ENCODE measurements around the gene MDN1. TPM values are rescaled to one million over a fixed set of nuclear protein-coding genes. Genes with fewer than 3 reads are reported as not detected.

Gene MDN1
- total and polyA plus RNA-seq, 10 donors: 23.0 to 56.3 (median 36.7) TPM

DNA sequence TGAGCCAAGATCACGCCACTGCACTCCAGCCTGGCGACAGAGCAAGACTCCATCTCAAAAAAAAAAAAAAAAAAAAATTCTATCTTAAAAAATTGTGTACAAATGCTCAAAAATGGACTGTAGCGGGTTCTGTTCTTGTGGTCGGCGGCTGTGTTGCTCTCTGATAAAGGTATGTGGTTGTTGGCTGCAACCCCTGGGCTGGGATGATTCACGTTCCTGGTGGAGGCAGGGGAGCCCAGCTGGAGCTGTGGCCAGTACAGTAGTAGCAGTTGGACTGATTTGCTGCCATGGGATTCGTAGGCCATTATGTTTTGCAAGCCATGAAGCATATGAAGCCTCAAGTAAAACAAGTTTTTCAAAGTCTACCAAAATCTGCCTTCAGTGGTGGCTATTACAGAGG is 22.3 kb downstream of the MDN1 start:
- H3K27me3 ChIP-seq (replicated peaks in 1 of 7): no peaks in the 10 kb centered on the region
- peaks cover 0 to 22% (median 16%) of the 10 kb centered on the region in 6 donors for H3K4me1 ChIP-seq
- no peak for DNase-seq
- peaks cover 0 to 90% (median 26%) of the 10 kb centered on the region in 6 donors for H3K36me3 ChIP-seq
- no peak overlapping the region for H3K27ac ChIP-seq
- H3K9me3 ChIP-seq: no peaks in the 10 kb centered on the region
- TF ChIP-seq POLR2A (IDR thresholded peaks at IDR 0.05) (no peak), POLR2AphosphoS5 (IDR thresholded peaks at IDR 0.05) (no peak)
- TF ChIP-seq, protein P1, sequence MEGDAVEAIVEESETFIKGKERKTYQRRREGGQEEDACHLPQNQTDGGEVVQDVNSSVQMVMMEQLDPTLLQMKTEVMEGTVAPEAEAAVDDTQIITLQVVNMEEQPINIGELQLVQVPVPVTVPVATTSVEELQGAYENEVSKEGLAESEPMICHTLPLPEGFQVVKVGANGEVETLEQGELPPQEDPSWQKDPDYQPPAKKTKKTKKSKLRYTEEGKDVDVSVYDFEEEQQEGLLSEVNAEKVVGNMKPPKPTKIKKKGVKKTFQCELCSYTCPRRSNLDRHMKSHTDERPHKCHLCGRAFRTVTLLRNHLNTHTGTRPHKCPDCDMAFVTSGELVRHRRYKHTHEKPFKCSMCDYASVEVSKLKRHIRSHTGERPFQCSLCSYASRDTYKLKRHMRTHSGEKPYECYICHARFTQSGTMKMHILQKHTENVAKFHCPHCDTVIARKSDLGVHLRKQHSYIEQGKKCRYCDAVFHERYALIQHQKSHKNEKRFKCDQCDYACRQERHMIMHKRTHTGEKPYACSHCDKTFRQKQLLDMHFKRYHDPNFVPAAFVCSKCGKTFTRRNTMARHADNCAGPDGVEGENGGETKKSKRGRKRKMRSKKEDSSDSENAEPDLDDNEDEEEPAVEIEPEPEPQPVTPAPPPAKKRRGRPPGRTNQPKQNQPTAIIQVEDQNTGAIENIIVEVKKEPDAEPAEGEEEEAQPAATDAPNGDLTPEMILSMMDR (IDR thresholded peaks at IDR 0.05 in 8 of 11, conservative IDR thresholded peaks at IDR 0.05 in 3 of 11): no peak
- 81 to 95% (median 87%) methylated on average over 7 of the region's 7 CpGs for WGBS, 5 donors
- no peak overlapping the region for H3K4me3 ChIP-seq
- intact Hi-C loops (cut with DNase I; ENCODE audit: low total_unique reads): no loop called here

DNA sequence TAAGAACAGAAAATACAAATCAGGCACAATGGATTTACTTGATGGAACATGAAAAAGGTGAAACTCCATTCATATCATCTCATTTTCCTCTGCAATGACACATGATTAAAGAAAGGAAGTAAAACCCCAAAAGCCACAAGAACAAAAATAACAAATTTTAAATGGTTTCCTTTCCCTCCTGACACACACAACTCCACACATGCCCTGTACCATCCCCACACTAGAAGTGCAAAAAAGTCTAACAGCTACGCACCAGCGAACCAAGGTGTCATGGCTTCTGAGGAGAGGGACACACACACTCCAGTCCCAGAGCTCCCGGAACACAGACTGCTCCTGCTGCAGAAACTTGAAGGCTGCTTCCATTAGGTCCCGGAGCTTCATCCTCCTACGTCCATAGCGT is 25.3 kb downstream of the MDN1 start:
- Histone ChIP-seq H3K4me1 (peaks cover 0 to 22% (median 16%) of the 10 kb centered on the region in 6 donors), H3K27ac (no peak overlapping the region), H3K4me3 (no peak overlapping the region), H3K27me3 (replicated peaks in 1 of 7) (no peaks in the 10 kb centered on the region), H3K36me3 (peaks cover 0 to 91% (median 34%) of the 10 kb centered on the region in 6 donors), H3K9me3 (no peaks in the 10 kb centered on the region)
- DNase-seq: no peak
- TF ChIP-seq, protein P1 (IDR thresholded peaks at IDR 0.05 in 8 of 11, conservative IDR thresholded peaks at IDR 0.05 in 3 of 11): no peak
- TF ChIP-seq POLR2A (IDR thresholded peaks at IDR 0.05): no peak
- TF ChIP-seq POLR2AphosphoS5 (IDR thresholded peaks at IDR 0.05): no peak
- intact Hi-C loops (cut with DNase I; ENCODE audit: low total_unique reads): no loop called here
- 56 to 73% (median 70%) methylated on average over 6 of the region's 6 CpGs for WGBS, 5 donors

DNA sequence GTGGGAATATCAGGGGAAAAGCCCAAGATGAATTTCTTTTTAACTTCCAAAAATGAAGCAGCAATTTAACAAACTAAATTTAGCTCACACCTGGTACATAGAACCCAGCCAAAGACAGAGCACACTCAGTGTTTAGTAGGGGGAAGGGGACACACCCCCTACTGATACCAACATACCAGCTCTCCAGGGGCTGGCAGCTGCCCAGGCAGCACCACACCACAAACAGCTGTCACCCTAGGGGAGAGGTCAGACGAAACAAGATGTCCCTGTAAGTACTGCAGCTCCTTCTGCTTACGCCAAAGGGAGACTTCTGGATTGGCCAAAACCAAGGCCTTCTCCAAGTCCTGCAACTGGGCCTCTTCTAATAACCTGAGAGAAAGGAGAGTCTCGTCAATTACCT is 26.0 kb downstream of the MDN1 start:
- WGBS, 5 donors: 78 to 92% (median 82%) methylated on average over 3 of the region's 3 CpGs
- no peak for TF ChIP-seq POLR2A (IDR thresholded peaks at IDR 0.05)
- no peak for TF ChIP-seq POLR2AphosphoS5 (IDR thresholded peaks at IDR 0.05)

DNA sequence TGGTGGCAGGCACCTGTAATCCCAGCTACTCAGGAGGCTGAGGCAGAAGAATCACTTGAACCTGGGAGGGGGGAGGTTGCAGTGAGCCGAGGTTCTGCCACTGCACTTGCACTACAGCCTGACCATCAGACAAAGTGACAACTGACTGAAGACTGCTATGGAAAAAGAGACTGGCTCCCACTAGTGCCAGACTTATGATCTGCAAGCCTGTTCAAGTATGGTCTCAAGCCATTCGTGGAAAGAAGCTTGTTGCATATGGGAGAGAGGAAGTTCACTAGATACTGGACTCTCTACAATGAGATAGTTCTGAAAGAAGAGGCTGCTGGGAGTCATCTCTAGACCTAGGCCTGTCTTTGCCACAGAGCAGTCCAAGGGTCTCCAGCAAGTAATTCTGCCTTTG is 26.7 kb downstream of the MDN1 start:
- Histone ChIP-seq H3K4me3 (no peak overlapping the region), H3K27ac (no peak overlapping the region), H3K9me3 (no peaks in the 10 kb centered on the region), H3K4me1 (peaks cover 0 to 22% (median 16%) of the 10 kb centered on the region in 6 donors), H3K36me3 (peaks cover 0 to 92% (median 44%) of the 10 kb centered on the region in 6 donors), H3K27me3 (replicated peaks in 1 of 7) (no peaks in the 10 kb centered on the region)
- WGBS, 5 donors: 32 to 54% (median 38%) methylated on average over 2 of the region's 2 CpGs
- intact Hi-C loops (cut with DNase I; ENCODE audit: low total_unique reads): no loop called here
- TF ChIP-seq, protein P1 (IDR thresholded peaks at IDR 0.05 in 8 of 11, conservative IDR thresholded peaks at IDR 0.05 in 3 of 11): peak in 2 of 11 experiments; percentile 36 to 39
- no peak for TF ChIP-seq POLR2AphosphoS5 (IDR thresholded peaks at IDR 0.05)
- no peak for DNase-seq

More for the DNA sequence above, 26.0 kb downstream of the MDN1 start:
- no peak overlapping the region for H3K27ac ChIP-seq
- peaks cover 0 to 91% (median 37%) of the 10 kb centered on the region in 6 donors for H3K36me3 ChIP-seq
- H3K9me3 ChIP-seq: no peaks in the 10 kb centered on the region
- H3K4me1 ChIP-seq: peaks cover 0 to 22% (median 16%) of the 10 kb centered on the region in 6 donors
- H3K27me3 ChIP-seq (replicated peaks in 1 of 7): no peaks in the 10 kb centered on the region
- DNase-seq: no peak
- H3K4me3 ChIP-seq: no peak overlapping the region
- intact Hi-C loops (cut with DNase I; ENCODE audit: low total_unique reads): no loop called here

DNA sequence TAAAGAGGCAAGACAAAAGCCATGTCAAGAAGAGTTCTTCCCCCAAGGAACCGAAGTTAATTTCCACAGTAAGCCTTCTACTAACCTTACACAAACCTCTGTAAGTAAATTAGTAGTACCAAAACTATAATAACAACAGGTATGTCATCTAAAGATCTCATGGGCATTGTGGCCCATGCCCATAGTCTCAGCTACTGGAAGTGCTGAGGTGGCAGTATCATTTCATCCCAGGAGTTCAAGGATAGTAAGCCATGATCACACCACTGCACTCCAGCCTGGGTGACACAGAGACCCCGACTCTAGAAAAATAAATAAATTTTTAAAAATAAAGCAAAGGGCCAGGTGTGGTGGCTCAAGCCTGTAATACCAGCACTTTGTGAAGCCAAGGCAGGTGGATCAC is 29.2 kb downstream of the MDN1 start:
- DNase-seq: no peak
- TF ChIP-seq POLR2AphosphoS5 (IDR thresholded peaks at IDR 0.05): no peak
- TF ChIP-seq, protein P1 (IDR thresholded peaks at IDR 0.05 in 8 of 11, conservative IDR thresholded peaks at IDR 0.05 in 3 of 11): no peak
- no peak for TF ChIP-seq POLR2A (IDR thresholded peaks at IDR 0.05)
- Histone ChIP-seq H3K4me3 (no peak overlapping the region), H3K27me3 (replicated peaks in 1 of 7) (no peaks in the 10 kb centered on the region), H3K4me1 (peaks cover 0 to 22% (median 16%) of the 10 kb centered on the region in 6 donors), H3K36me3 (peaks cover 0 to 99% (median 66%) of the 10 kb centered on the region in 6 donors), H3K27ac (no peak overlapping the region), H3K9me3 (no peaks in the 10 kb centered on the region)
- intact Hi-C loops (cut with DNase I; ENCODE audit: low total_unique reads): no loop called here
- WGBS, 5 donors: 93 to 100% (median 96%) methylated on average over 2 of the region's 2 CpGs
